ENCODE measurements around the gene TREML2.

TREML2 gene

DNA sequence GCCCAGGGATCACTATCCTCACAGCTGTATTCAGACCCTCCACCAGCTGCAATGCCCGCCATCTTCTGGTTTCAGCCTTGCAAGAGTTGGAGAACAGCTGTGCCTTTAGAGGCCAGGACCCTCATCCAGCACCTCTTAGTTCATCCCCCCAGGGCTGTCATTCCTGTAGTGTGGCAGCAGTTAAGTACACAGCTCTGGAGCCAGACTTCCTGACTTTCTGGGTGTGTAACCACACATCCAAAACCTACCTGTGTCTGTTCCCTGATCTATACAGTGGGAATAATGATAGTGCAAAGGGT, 37.6 kb downstream of the TREML2 start:
- H3K9me3 ChIP-seq (ENCODE audit: insufficient read depth, low read length), result no peaks in the 10 kb centered on the region
- H3K4me2 ChIP-seq (ENCODE audit: low read length), result no peak overlapping the region
- TF ChIP-seq EZH2phosphoT487 (IDR thresholded peaks at IDR 0.05; ENCODE audit: low read depth) (no peak), CTCF (IDR thresholded peaks at IDR 0.05; ENCODE audit: low read depth, low read length) (no peak)
- no peak overlapping the region for H2AFZ ChIP-seq (ENCODE audit: low read depth, low read length)
- peaks cover 10% of the 10 kb centered on the region for H3K27me3 ChIP-seq (ENCODE audit: low read depth, low read length)
- no peaks in the 10 kb centered on the region; the same call in 1 of the 2 replicates for H3K4me1 ChIP-seq (ENCODE audit: low read length)
- H4K20me1 ChIP-seq (ENCODE audit: insufficient read depth, low read length), result no peaks in the 10 kb centered on the region
- no peaks in the 10 kb centered on the region for H3K79me2 ChIP-seq (ENCODE audit: low read length)
- no peak overlapping the region for H3K27ac ChIP-seq (ENCODE audit: low read length)
- H3K36me3 ChIP-seq (replicated peaks; ENCODE audit: low read depth, low read length), result no peaks in the 10 kb centered on the region
- no peak overlapping the region for H3K4me3 ChIP-seq (ENCODE audit: low read length)
- no peak overlapping the region for H3K9ac ChIP-seq (ENCODE audit: low read length)

- Histone ChIP-seq H3K4me3 (ENCODE audit: low read length) (no peak within 1 kb of the TSS), H3K36me3 (replicated peaks; ENCODE audit: low read depth, low read length) (no peaks in the 10 kb centered on the region), H3K4me1 (ENCODE audit: low read length) (no peaks in the 10 kb centered on the region; the same call in 1 of the 2 replicates), H3K9ac (ENCODE audit: low read length) (no peak within 1 kb of the TSS), H3K27me3 (ENCODE audit: low read depth, low read length) (peaks cover 10% of the 10 kb centered on the region), H3K4me2 (ENCODE audit: low read length) (no peak within 1 kb of the TSS), H3K79me2 (ENCODE audit: low read length) (no peaks in the 10 kb centered on the region), H2AFZ (ENCODE audit: low read depth, low read length) (no peak within 1 kb of the TSS), H3K9me3 (ENCODE audit: insufficient read depth, low read length) (no peaks in the 10 kb centered on the region), H3K27ac (ENCODE audit: low read length) (no peak within 1 kb of the TSS), H4K20me1 (ENCODE audit: insufficient read depth, low read length) (no peaks in the 10 kb centered on the region)
- no peak for TF ChIP-seq EZH2phosphoT487 (IDR thresholded peaks at IDR 0.05; ENCODE audit: low read depth)
- no peak for TF ChIP-seq CTCF (IDR thresholded peaks at IDR 0.05; ENCODE audit: low read depth, low read length)
Measured at GRCh38 chr6:41162687-41163418, 38.1 kb downstream of the TREML2 start, which contains the start of gene TREM2. TREM2 (minus strand) TSS chr6:41163116; CDS start chr6:41163082, 34 bp downstream.

DNA sequence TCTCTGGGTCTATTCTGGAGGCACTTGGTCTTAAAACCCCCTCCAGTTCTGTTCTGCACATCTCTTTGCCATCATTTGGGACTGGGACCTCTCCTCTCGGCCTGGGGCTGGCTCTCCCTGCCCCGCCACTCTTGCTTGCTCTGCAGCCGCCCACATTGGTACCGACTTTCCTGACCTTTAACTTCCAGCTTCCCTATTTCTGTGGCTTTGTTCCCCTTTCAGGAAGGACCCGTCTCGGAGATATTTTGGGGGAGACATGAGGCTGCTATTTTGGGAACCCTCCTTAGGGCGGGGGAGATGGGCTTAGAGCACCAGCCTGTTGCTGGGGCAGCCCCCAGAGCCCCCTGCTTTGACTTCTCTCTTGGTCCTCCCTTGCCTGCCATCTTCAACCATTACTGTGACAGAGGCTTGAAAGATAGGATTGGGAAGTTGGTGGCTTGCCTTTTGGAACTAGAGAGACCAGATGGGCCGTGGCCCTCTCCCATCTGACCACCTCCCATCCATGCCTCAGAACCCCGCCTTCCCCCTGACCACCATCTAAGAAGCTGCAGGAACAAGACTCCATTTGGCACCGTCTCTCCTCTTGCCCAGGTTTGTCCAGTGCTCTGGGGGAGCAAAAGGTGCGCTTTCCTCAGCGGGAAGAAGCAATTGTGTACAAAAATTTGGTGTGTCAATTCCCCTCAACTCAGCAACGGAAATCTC, 38.9 kb downstream of the TREML2 start:
- no peak overlapping the region for H3K4me3 ChIP-seq (ENCODE audit: low read length)
- peaks cover 10% of the 10 kb centered on the region for H3K27me3 ChIP-seq (ENCODE audit: low read depth, low read length)
- no peak overlapping the region for H3K4me2 ChIP-seq (ENCODE audit: low read length)
- no peaks in the 10 kb centered on the region for H3K36me3 ChIP-seq (replicated peaks; ENCODE audit: low read depth, low read length)
- no peak for TF ChIP-seq EZH2phosphoT487 (IDR thresholded peaks at IDR 0.05; ENCODE audit: low read depth)
- TF ChIP-seq CTCF (IDR thresholded peaks at IDR 0.05; ENCODE audit: low read depth, low read length), result no peak
- no peaks in the 10 kb centered on the region for H4K20me1 ChIP-seq (ENCODE audit: insufficient read depth, low read length)
- H2AFZ ChIP-seq (ENCODE audit: low read depth, low read length), result no peak overlapping the region
- H3K4me1 ChIP-seq (ENCODE audit: low read length), result no peaks in the 10 kb centered on the region
- H3K27ac ChIP-seq (ENCODE audit: low read length), result no peak overlapping the region
- no peak overlapping the region for H3K9ac ChIP-seq (ENCODE audit: low read length)
- no peaks in the 10 kb centered on the region for H3K9me3 ChIP-seq (ENCODE audit: insufficient read depth, low read length)
- no peaks in the 10 kb centered on the region for H3K79me2 ChIP-seq (ENCODE audit: low read length)

GRCh38 chr6:41161380-41161779, 39.6 kb downstream of the TREML2 start:
- Histone ChIP-seq H3K4me1 (ENCODE audit: low read length) (no peaks in the 10 kb centered on the region), H3K9me3 (ENCODE audit: insufficient read depth, low read length) (no peaks in the 10 kb centered on the region)
- no peak for TF ChIP-seq CTCF (IDR thresholded peaks at IDR 0.05; ENCODE audit: low read depth, low read length)
- no peak for TF ChIP-seq EZH2phosphoT487 (IDR thresholded peaks at IDR 0.05; ENCODE audit: low read depth)

More at GRCh38 chr6:41161380-41161779, 39.6 kb downstream of the TREML2 start:
- no peak overlapping the region for H3K4me3 ChIP-seq (ENCODE audit: low read length)
- H3K79me2 ChIP-seq (ENCODE audit: low read length), result no peaks in the 10 kb centered on the region
- peaks cover 10% of the 10 kb centered on the region for H3K27me3 ChIP-seq (ENCODE audit: low read depth, low read length)
- no peak overlapping the region for H3K9ac ChIP-seq (ENCODE audit: low read length)
- no peaks in the 10 kb centered on the region for H4K20me1 ChIP-seq (ENCODE audit: insufficient read depth, low read length)
- no peaks in the 10 kb centered on the region for H3K36me3 ChIP-seq (replicated peaks; ENCODE audit: low read depth, low read length)
- no peak overlapping the region for H3K27ac ChIP-seq (ENCODE audit: low read length)
- H3K4me2 ChIP-seq (ENCODE audit: low read length), result no peak overlapping the region
- H2AFZ ChIP-seq (ENCODE audit: low read depth, low read length), result no peak overlapping the region
